ENCODE measurements around the gene SGMS1.
"Not testable (repeated sequence)": the region's sequence is repeated elsewhere in the genome, so short reads cannot be mapped to it uniquely, and the experiment has no call there.

The SGMS1 gene

DNA sequence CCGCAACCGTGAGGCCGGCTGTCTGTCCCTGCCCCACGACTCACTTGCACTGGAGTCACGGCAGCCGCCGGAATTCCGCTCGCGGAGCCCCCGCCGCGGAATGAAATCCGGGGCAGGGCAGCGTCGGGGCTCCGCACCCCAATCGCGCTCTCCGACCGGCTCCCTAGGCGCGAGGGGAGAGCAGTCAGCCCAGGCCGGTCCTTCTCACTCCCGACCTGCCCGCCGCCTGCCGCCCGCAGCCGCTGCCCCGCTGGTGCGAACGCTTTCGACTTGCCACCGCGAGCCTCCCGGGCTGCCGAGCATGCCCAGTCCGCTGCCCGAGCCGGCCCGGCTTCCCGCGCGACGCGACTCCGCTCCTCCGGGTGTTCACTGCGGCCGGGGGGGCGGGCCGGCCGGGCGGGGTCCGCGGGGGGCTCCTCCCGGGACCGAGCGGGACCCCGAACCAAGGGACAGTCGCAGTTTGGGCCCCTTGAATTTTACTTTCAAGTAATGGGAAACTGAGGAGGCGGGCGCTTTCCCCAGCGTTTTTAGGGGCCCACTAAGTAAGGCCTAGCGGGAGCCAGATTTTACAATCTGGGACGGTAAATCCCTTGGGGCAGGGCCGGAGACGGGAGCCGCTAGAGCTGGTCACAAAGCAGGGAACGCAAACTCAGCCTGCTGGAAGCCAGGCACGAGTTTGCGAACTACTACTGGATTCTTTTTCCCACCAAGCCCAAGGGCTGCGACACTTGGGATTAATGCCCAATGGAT, at the start of gene SGMS1:
Gene SGMS1, minus strand, starts transcription at position 294 of the 750 bp plus-strand sequence. CDS start 279,842 bp downstream, outside the sequence.
- H3K4me3 ChIP-seq (ENCODE audit: low read depth, low read length): peak within 1 kb of the TSS; percentile 90
- DNase-seq (ENCODE audit: low read depth): peak; percentile 92
- TF ChIP-seq CTCF (conservative IDR thresholded peaks at IDR 0.05; ENCODE audit: low read depth, low read length): no peak

DNA sequence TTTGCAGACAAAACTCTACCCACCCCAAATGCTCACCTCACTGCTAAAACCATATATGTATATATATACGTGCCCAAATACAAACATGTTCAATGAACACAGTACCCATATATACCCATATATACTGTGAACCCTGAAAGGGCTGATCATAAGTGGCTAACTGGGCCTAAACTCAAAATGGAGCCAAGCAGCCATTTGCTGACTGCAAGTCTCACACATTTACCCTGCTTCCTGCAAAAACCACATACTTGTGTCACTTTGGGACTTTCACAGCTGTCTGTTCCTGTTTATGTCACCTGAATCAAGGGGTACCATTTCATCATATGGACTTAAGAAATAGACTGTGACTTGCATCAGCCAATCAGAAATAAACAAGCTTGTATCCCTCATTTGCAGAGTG, 48.4 kb upstream of the SGMS1 start:
- DNase-seq (ENCODE audit: low read depth); H3K4me3 ChIP-seq (ENCODE audit: low read depth, low read length): not testable (repeated sequence)

DNA sequence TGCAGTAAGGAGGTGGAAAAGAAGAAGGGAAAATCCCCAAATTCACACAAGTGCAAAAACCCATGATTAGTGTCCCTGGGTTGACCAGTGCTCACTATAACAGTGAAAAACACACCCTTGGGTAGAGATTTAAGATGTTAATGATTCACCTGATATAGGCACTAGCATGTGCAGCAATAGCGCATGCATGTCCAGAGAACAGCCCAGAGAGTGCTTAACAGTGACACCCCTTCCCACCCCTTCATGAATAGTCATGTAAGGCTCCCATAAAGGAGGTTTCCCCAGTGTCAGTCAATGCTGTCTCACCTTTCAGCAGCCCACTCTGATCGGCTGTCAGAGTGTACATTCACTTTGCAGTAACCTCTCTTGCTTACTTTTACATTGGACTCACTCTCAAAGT, 47.9 kb upstream of the SGMS1 start:
- not testable (repeated sequence) for H3K4me3 ChIP-seq (ENCODE audit: low read depth, low read length); DNase-seq (ENCODE audit: low read depth)

GRCh38 chr10:50669957-50670356, 46.2 kb upstream of the SGMS1 start:
- DNase-seq (ENCODE audit: low read depth); H3K4me3 ChIP-seq (ENCODE audit: low read depth, low read length): not testable (repeated sequence)

DNA sequence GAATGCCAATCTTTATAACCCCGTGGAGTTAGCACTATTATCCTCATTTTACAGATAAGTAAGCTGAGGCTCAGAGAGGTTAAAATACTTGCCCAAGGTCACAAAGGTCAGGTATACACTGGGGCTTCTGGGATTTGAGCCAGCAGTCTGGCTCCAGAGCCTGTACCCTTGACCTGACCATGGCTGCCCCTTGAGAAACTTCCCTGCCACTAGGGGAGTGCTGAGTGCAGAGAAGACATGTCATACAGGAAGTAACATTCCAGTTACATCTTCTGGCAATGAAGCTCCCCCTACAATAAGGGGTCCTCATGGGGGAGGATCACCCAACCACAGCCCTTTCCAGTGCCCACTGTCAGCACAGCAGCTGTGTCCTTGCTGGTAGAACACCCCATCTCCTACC, 43.6 kb upstream of the SGMS1 start:
- not testable (repeated sequence) for DNase-seq (ENCODE audit: low read depth); H3K4me3 ChIP-seq (ENCODE audit: low read depth, low read length)

- not testable (repeated sequence) for DNase-seq (ENCODE audit: low read depth); H3K4me3 ChIP-seq (ENCODE audit: low read depth, low read length)
Measured at GRCh38 chr10:50662420-50662819, 38.7 kb upstream of the SGMS1 start.

DNA sequence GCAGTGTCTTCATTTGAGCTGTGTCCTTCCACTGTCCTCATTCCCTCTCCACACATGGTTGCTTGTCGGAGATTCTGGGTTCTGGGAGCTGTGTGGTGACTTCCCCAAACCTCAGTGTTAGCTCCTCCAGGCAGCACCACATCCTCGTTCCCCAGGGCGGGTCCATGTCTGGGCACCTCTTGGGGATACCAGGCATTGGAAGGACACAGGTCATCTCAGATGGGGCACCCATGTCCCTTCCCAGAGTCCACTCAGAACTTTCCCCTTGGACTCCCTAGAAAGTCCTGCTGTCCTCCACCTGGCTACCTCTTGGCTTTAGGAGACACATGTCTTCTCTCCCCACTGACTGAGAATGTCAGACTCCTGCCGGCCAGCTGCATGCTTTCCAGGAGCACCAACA, 37.8 kb upstream of the SGMS1 start:
- DNase-seq (ENCODE audit: low read depth): not testable (repeated sequence)

DNA sequence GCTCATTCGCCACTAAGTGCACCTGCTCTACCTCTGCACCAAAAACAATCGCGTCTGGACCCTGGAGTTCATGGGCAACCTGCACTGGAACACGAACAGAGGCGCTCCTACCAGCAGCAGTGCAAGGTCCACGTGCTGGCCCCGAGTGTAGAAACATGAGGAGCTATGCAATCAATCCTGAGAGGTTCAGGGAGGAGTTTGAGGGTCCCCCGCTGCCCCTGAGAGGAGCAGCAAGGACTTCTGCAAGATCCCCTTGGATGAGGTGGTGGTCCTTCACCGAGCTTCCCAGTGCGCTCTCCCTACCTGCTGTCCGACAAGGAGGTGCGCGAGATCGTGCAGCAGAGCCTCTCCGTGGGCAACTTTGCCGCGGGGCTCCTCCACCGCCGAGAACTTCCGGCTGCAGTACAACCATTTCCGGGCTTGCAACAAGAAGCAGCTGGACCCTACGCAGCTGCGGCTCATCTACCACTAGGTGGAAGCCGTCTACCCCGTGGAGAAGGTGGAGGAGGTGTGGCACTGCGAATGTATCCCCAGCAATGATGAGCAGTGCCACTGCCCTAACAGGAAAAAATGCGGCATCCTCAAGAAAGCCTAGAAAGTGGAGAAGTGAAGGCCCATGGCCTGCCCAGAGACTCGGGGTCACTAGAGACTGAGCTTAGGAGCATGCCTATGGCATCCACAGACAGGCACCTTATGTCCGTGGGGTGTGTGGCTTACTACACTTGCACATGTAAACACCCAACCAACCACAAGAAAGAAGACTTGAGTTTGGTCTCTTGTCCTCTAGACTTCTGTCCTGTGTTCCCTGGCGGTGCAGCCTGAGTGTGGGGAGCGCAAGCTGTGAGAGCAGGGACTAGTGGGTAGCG, 36.3 kb upstream of the SGMS1 start:
- TF ChIP-seq CTCF (conservative IDR thresholded peaks at IDR 0.05; ENCODE audit: low read depth, low read length): peak; percentile 53
- H3K4me3 ChIP-seq (ENCODE audit: low read depth, low read length): peak overlapping the region; percentile 57
- DNase-seq (ENCODE audit: low read depth): peak; percentile 37

More for the DNA sequence above, 37.8 kb upstream of the SGMS1 start:
- H3K4me3 ChIP-seq (ENCODE audit: low read depth, low read length): not testable (repeated sequence)

GRCh38 chr10:50659016-50659864, 35.5 kb upstream of the SGMS1 start:
- peak overlapping the region; percentile 57 for H3K4me3 ChIP-seq (ENCODE audit: low read depth, low read length)
- DNase-seq (ENCODE audit: low read depth): not testable (repeated sequence)

DNA sequence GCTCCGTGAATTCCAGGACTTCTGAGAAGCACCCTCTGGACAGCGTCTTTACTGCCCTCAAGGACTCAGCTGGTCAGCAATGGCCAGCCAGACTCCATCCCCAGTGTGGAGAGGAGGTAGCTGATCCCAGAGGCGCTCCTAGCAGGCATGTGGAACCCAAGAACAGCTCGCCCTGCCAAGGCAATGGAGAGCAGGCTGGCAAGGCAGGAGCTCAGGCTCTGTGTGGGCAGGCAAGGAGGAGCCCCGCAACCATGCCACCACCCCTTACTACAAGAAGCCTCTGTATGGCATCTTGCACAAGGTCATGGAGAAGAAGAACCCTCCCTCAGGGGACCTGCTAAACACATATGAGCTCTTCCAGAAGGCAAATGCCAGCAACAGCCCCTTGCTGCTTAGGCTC, 34.4 kb upstream of the SGMS1 start:
- no peak for DNase-seq (ENCODE audit: low read depth)
- TF ChIP-seq CTCF (conservative IDR thresholded peaks at IDR 0.05; ENCODE audit: low read depth, low read length): no peak
- no peak overlapping the region for H3K4me3 ChIP-seq (ENCODE audit: low read depth, low read length)
